GM19240 (cell line): ENCODE data around the gene GAS2L3.

Experiments used
- DNase-seq: peaks from one replicate; pipeline ENCODE4 v3.0.0; 2011; ENCODE audit warnings: low spot score; ENCODE audit not compliant: insufficient read length

Gene GAS2L3

DNA sequence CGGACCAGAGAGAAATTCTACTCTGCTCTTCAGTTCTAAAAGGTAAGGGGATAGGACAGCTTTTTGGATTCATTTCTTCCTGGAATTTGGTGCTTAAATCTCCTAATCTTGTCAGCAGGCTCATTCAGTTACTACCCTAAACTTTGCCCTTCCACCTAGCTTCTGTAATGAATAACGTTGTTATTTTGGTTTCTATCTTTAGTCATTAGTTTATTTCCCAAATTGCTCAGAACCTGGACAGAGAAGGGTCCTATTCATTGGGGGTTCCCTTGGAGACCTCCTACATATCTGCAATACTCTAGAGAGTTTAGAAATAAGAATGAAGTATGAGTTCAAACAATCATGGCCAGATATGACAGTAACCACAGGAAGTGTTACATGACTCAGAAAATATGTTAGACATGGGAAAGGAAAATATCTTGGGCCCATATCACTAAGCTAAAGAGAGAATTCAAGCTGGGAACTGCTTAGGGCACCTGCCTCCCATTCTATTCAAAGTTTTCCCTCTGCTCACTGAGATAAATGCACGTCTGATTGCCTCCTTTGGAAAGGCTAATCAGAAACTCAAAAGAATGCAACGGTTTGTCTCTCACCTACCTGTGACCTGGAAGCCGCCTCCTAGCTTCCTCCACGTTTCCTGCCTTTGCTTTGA is 87.9 kb downstream of the GAS2L3 start:
- no peak for DNase-seq

DNA sequence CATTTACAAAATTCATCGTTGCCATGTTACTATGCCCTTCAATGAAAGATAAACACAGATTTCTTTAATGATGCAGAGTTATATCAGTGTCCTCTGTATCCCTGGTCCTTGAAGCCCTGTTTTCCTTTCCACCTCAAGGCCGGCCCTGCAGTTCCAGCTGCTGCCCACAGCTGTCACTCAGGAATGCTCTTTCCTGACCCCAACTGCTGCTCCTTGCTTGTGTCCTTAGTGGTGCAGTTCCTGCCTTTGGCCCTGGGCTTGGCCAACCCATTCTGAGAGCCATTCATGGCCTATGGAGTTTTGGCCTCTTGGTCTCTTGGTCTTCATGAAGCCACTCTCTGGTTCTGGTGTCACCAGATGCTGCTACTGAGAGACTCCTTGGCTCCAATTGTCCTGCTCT is 93.1 kb downstream of the GAS2L3 start:
- no peak for DNase-seq

DNA sequence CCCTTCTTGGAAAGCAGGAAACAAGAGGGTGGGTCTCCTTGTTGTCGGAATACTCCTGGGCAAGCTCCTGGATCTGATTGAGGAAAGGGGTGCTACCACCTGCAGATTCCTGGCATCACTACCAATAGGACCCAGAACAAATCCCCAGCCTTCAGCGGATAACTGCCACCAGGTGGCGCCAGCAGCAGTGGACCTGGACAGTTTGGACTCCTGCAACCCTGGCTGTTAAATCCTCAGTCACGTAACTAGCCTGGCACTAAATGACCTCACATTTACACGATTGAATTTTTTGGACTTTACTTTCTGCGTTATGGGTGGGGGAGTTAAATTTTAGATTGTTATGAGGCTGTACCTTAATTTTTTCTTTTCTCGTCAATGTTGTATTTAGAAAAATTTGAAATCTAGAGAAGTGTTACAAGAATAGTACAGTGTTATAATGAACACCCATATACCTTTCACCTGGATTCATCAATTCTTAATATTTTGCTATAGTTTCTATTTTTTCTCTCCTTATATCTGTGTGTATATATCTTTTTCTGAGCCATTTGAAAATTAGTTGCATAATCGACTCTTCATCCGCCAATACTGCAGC is 95.6 kb downstream of the GAS2L3 start:
- DNase-seq = peak; percentile 26

DNA sequence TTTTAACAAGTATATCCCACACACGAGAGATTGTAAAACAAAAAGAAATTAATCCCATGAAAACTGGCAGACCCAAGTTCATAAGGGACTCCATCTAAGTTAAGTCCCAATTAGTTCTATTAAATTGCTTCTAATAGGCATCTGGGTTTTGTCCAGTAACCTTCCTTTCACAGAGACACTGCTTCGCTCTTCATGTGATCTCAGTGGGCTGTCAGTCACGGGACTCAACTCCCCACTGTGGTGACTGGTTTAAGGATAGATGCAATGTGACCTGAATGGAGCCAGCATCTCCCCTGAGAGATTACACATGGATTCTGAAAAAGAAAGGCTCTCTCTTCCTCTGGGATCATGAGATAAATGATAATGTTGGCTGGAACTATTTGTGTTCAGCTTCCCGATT is 96.4 kb downstream of the GAS2L3 start:
- no peak for DNase-seq

DNA sequence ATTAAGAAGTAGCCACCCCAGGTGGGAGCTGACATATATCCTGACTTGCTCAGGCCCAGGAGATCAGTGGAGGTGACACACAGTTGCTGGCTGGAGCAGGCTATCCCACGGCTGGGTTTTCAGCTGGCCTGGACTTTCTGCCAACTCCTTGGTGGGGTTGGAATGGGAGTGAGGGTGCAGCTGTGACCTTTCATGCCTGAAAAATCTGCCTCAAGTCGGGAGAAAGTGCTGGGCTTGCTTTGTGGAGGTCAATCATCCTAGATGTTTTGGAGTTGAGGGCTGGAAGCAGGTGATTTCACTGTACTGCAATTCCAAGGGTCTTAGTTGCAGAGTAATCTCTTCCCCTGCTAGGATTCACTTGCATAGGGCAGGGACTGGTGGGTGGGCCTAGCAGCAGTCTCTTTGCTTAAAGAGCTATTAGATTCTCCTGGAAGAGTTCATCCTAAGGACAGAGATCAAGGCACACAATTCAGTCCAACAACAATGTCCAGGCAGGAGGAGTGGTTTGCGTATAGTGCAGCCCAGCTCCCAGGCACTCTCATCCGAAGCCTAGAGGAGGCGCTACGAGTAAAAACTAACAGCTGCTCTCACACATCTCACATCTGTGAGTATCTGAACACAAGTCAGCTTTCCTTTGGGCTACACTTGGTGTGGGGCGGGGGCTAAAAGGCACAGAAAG is 98.1 kb downstream of the GAS2L3 start:
- no peak for DNase-seq

DNA sequence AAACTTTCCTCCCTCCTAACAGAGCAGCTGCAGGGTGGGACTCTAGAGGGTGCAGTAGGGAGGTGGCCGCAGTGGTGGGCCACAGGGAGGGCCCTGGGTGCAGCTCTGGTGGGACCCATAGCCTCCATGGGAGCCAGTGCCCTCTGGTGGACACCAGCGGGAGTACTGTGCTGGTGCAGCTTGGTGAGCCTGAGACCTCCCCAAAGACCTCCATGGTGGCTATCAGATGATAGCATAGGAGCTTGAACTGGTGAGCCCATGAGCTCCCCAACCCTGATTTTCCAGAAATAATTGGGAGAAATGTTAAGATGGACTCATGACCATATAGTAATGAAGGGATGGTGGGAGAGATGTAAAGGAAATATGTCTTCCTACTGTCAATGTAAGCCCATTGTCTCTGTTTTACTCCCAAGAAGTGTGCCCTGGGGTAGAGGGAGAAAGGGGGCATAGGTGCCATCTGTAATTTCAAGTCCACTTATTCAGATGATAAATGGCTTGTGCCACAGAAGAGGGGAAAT is 98.7 kb downstream of the GAS2L3 start:
- no peak for DNase-seq

DNA sequence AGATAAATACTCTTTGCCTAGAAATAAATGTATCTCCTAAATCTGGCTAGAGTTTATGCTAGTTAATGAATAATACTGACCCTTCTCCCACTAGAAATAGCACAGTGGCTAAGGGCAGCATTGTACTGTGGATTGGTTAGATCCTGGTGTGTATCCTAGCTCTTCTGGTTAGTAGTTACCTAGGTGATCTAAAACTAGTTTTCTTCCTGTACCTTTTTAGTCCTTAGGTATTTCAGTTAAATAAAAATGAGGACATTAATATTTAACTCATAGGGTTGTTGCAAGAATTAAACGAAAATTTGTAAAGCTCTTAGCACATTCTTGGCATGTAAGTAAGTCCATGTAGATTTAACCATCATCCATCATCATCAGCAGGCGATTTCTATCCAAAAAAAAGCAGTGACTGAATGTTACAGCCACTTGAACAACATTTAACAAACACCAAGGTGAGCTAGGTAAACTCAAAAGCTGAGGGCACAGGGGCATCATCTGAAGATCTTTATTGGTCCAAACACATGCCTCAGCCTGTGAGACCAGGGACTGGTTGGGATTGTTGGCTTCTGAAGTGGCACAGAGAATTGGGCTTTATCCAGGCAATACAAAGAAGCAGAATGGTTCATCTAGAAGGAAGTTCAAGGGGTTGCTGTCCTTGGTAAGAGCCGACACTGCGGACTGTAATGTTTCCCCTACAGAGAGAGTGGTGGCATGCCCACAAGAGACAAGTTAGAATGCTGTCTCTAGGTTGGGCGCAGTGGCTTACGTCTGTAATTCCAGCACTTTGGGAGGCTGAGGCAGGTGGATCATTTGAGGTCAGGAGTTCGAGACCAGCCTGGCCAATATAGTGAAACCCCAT is 100.8 kb downstream of the GAS2L3 start:
- no peak for DNase-seq
